ENCODE results near the gene RFC1. TPM values are rescaled to one million over a fixed set of nuclear protein-coding genes. Genes with fewer than 3 reads are reported as not detected.
A peak's percentile ranks its signal among the peaks of the same experiment; 100 is the strongest.

The RFC1 gene
- total and polyA plus RNA-seq, 9 of the 15 experiments (the other 6 are each of a cell fraction or from before 2014, with no cell fraction given): 16.8 to 85.6 (median 45.2) TPM

- no peak for TF ChIP-seq ZNF407 (IDR thresholded peaks at IDR 0.05; ENCODE audit: low read depth)
- TF ChIP-seq CBX1 (IDR thresholded peaks at IDR 0.05; ENCODE audit: low read depth): no peak
- no peak for TF ChIP-seq SMAD2 (IDR thresholded peaks at IDR 0.05; ENCODE audit: low read depth, low read length)
- TF ChIP-seq STAT6 (CRISPR knock-in tag; IDR thresholded peaks at IDR 0.05): no peak
- TF ChIP-seq ZNF764 (CRISPR knock-in tag; IDR thresholded peaks at IDR 0.05; ENCODE audit: low read depth): no peak
- no peak for TF ChIP-seq PCBP2 (IDR thresholded peaks at IDR 0.05; ENCODE audit: low read depth, low read length, poor library complexity, severe bottlenecking)
- TF ChIP-seq NCOR1 (IDR thresholded peaks at IDR 0.05): peak; percentile 67
- peak; percentile 83 for TF ChIP-seq TCF3 (CRISPR knock-in tag; IDR thresholded peaks at IDR 0.05)
- no peak for TF ChIP-seq IRF1 (CRISPR knock-in tag; IDR thresholded peaks at IDR 0.05; ENCODE audit: borderline replicate concordance)
Observed at GRCh38 chr4:39305912-39306677, 60.1 kb downstream of the RFC1 start (continued).
